Inferior parietal cortex (tissue), 1 donor: ENCODE measurements around the gene UPK3A.

Experiments
- DNase-seq: peaks from one replicate; pipeline ENCODE4 v3.0.0-alpha.2; 2016; ENCODE audit errors: extremely low spot score

UPK3A gene

GRCh38 chr22:45284705-45285262, at the start of gene UPK3A:
Gene UPK3A, plus strand, starts transcription at chr22:45284949. Its CDS starts 65 bp downstream, at chr22:45285014.
- DNase-seq = no peak

DNA sequence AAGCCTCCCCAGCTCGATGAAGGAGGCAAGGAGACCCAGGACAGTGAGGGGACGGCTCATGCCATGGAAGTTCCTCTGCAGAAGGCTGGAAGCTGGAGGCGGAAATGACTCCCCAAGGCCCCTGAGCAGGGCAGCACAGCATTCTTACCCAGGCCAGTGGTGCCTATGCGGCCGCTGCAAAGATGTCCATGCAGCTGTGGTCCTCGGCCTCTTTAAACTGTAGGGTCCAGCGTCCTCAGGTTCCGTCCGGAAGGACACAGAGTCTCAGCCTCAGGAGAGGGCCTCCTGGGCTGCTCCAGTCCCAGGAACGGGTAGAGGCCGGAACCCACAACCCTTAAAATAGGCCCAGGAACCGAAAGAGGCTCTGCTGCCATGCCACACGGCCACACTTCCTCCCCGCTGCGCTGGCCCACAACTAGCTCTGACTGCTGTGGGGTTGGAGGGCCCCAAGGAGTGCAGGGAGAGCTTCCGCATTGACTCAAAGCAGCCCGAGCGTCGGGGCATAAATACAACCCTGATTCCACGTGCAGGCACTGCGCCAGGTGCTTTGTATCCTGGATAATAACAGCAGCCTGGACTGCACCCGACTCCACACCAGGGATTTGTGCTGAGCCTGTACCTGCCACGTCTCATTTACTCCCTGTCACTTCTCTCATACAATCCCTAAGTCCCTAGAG, 49.5 kb upstream of the UPK3A start:
- no peak for DNase-seq

DNA sequence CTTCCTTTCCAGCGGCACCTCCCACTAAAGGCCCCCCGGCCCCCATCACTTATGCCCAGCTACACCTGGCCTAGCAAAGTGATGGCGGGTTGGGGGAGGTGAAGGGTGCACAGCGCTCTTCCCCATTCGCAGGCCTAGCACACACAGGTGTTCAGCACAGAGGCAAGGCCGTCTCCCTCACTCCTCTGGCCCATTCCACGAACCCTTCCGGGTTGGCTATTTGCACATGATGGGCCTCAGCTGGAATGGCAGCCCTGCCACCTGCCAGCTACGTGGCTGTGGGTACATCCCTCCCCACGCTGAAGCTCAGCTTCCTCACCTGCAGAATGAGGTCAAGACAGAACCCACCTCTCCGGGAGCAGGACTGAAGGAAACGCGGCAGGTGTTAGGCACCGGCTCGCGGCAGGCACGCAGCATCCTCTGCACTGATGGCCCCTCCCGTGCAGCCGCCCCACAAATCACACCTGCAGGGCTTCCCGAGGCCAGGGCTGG, 48.9 kb upstream of the UPK3A start:
- no peak for DNase-seq

GRCh38 chr22:45237065-45237990, 47.4 kb upstream of the UPK3A start:
- no peak for DNase-seq

DNA sequence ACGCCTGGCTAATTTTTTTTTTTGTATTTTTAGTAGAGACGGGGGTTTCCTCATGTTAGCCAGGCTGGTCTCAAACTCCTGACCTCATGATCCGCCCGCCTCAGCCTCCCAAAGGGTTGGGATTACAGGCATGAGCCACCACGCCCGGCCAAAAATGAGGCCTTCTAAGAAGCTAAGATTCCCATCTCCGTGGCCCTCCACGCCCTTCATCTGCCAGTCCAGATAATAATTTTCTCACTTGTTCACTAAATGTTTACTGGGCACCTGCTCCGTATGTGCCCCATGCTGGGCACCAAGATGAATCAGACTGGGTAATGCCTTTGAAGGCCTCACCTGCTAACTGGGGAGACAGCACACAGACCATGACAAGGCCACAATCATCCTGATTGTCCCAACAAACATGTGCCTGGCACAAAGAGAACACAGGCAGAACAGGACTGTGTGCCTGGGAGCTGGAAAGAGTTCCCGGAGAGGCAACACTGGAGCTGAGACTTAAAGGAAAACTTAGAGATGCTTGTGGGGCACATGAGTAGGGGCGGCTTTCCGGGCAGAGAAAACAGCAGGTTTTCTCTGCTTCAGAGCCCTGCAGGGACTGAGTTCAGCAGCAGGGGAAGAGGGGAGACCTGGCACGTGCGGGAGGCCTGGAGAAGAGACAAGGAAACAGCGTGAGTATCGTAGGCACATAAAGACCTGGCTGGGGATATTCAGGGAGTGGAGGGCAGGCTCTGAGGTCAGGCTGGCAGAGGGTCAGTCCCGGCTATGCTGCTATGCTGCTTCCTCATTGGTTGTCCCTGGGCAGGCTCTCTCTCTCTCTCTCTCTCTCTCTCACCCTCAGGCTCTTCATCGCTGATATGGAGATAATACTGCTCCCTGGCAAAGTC, 46.4 kb upstream of the UPK3A start:
- peak; percentile 4 for DNase-seq

GRCh38 chr22:45238957-45239680, 45.6 kb upstream of the UPK3A start:
- no peak for DNase-seq

DNA sequence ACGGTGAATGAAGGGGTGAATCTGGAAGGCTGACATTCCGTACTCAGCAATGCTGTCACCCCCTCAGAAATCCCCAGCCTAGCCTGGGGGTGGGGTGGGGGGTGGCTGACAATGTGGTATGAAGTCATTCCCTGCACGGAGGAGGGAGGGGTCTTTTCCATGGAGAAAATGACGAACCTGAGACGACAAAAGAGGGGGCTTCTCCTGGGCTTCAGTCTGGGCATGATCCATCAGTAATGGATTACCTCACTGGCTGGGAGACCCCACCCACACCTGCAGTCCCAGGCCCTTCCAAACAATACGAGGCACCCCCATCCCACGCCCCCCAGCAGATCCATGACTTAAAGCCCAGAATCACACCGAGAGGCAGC, 45.1 kb upstream of the UPK3A start:
- DNase-seq = no peak

DNA sequence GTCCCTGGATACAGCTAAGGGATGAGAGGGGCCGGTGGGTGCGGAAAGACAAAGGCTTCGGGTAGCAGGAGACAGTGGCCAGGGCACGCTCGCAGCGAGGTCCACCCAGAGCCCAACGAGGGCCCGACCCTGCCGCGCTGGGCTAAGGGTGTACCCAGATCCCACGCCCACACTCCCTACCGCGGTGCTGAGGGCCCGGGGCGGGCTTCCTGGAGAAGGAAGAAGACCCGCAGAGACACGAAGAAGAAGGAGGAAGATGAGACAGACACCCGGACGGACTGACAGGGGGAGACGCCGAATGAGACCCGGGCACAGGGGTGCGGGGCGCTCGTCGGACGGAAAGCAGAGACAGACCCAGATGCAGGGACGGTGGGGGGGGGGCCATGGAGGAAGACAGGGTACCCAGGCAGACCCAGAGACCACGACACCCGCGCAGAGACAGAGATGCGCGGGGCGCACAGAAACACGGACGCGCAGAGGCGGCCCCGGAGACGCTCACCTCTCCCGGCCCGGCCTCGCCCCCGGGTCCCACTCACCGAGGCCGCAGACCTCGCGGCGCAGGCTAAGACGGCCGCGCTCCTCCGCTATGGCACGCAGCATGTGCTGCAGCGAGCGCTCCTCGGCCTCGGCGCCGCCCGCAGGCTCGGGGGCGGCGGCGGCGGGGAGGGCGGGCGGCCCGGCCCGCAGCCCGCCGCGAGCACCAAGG, 44.5 kb upstream of the UPK3A start:
- DNase-seq = peak; percentile 3

- peak; percentile 26 for DNase-seq
Observed at GRCh38 chr22:45240810-45241631, 43.7 kb upstream of the UPK3A start, which contains the start of gene KIAA0930. Gene KIAA0930, minus strand, starts transcription at chr22:45240894. Its CDS starts 191 bp downstream, at chr22:45240703.

DNA sequence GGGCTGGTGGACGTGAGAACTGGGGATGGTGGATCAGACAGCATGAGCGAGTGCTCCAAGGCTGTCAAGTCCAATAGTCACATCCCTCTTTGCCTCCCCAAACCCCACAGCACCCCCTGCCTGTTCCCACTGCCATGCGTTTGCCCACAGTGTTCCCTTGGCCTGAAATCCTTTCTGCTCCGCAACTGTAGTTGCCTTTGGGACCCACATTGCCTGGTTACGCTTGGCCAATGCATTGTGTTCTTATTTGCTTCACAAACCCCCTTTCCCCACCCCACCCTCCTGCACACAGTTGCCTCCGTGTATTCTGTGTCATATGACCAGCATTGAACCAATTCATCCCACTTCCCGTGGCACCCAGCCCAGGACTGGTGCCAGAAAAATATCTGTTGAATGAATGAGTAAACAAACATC, 42.0 kb upstream of the UPK3A start:
- no peak for DNase-seq

DNA sequence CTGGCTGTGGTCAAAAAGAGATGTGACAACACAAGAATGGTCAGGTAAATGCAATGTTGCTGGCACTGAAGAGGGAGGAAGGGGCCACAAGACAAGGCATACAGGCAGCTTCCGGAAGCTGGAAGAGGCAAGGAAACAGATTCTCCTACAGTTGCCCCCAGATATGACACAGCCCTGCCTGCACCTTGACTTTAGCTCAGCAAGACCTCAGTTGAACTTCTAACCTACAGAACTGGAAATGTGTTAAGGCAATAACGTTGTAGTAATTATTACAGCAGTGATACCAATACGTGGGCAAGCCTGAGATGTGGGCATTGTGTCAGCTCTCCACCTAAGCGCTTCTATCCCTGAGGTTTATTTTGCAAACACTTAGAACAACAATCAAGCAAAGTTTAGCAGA, 39.8 kb upstream of the UPK3A start:
- DNase-seq = no peak

- no peak for DNase-seq
Observed at GRCh38 chr22:45246060-45246985, 38.4 kb upstream of the UPK3A start.

- no peak for DNase-seq
Observed at GRCh38 chr22:45248832-45249561, 35.8 kb upstream of the UPK3A start.

DNA sequence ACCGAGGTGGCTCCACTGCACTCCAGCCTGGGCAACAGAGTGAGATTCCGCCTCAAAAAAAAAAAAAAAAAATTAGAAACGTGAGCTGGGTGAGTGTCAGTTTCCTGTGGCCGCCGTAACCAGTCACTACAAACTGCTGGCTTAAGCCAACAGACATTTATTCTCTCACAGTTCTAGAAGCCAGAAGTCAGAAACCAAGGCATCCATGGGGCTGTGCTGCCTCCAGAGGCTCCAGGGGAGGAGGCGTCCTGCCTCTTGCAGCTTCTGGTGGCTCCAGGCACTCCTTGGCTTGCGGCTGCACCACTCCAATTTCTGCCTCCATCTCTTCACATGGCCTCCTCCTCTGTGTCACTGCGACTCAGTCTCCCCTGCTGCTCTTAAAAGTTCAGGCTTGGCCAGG, 32.9 kb upstream of the UPK3A start:
- DNase-seq = no peak

GRCh38 chr22:45253039-45253641, 31.6 kb upstream of the UPK3A start:
- DNase-seq = no peak

- DNase-seq = no peak
Observed at GRCh38 chr22:45254388-45254787, 30.4 kb upstream of the UPK3A start.

GRCh38 chr22:45254789-45255278, 29.9 kb upstream of the UPK3A start:
- DNase-seq = no peak
